B cell (primary cell): ENCODE measurements around the gene CCDC91. TPM values are rescaled to one million over a fixed set of nuclear protein-coding genes. Genes with fewer than 3 reads are reported as not detected.
"Not testable (repeated sequence)": the region's sequence is repeated elsewhere in the genome, so short reads cannot be mapped to it uniquely, and the experiment has no call there.

ENCODE experiments used
- ATAC-seq: fragments of 200-7000 bp; cut with Tn5 transposase; one replicate; pipeline ENCODE4 v1.10.0; 2021; ENCODE audit warnings: low read depth, mild to moderate bottlenecking, moderate number of reproducible peaks, moderate library complexity
- CTCF ChIA-PET: fragments of 350-600 bp; sonication (Branson Sonifier 250); formaldehyde crosslinking; loops from one replicate; lab custom pipeline; 2021; ENCODE audit warnings: antibody characterized with exemption, inconsistent platforms; lab: Charles Lee
- POLR2A ChIA-PET: fragments of 350-600 bp; sonication (Branson Sonifier 250); formaldehyde crosslinking; loops from one replicate; lab custom pipeline; 2021; ENCODE audit warnings: antibody characterized with exemption; lab: Charles Lee
- DNase-seq: peaks from one replicate; pipeline ENCODE4 v3.0.0; 2013
- H2AFZ ChIP-seq: 2 replicates; pipeline ENCODE4 v1.6.1; 2012; ENCODE audit warnings: mild to moderate bottlenecking, low read depth, low read length; ENCODE audit not compliant: insufficient read depth, poor library complexity, severe bottlenecking
- H3K27ac ChIP-seq, 2 donors: 1 replicate in 1 of 2; 2 replicates in 1 of 2; pipeline ENCODE4 v1.5.1; 2012 to 2013; ENCODE audit warnings: low read length in 2 of 2, mild to moderate bottlenecking in 2 of 2, moderate library complexity in 1 of 2
- H3K27me3 ChIP-seq, 4 experiments: fragments of 200-600 bp in 1 of 4; sonication (generic) in 1 of 4; replicated peaks in 1 of 4; 1 replicate in 2 of 4; 2 replicates in 2 of 4; pipeline versions ENCODE4 v1.6.1 to v1.7.0; 2013 to 2016; ENCODE audit warnings: low read length in 3 of 4, mild to moderate bottlenecking in 2 of 4, mixed read lengths in 1 of 4, moderate library complexity in 1 of 4; ENCODE audit not compliant: insufficient read depth in 4 of 4, control insufficient read depth in 3 of 4; ENCODE audit errors: control extremely low read depth in 1 of 4
- H3K36me3 ChIP-seq, 2 experiments: replicated peaks in 1 of 2; 1 replicate in 1 of 2; 2 replicates in 1 of 2; pipeline versions ENCODE4 v1.6.1 to v1.7.1; 2013; ENCODE audit warnings: low read length in 1 of 2; ENCODE audit not compliant: insufficient read depth in 2 of 2, control insufficient read depth in 1 of 2; ENCODE audit errors: control extremely low read depth in 1 of 2, extremely low read depth in 1 of 2
- H3K4me1 ChIP-seq, 2 donors: fragments of 200-600 bp in 1 of 2; sonication (generic) in 1 of 2; 1 replicate in 1 of 2; 2 replicates in 1 of 2; pipeline versions ENCODE4 v1.5.1 to v1.6.1; 2013 to 2017; ENCODE audit warnings: low read length in 2 of 2; ENCODE audit not compliant: control insufficient read depth in 2 of 2, insufficient read depth in 2 of 2
- H3K4me2 ChIP-seq: replicated peaks from 2 replicates; pipeline ENCODE3; 2012; ENCODE audit warnings: mild to moderate bottlenecking, low read depth, low read length; ENCODE audit not compliant: poor library complexity, severe bottlenecking
- H3K4me3 ChIP-seq, 5 experiments: fragments of 200-600 bp in 1 of 5; sonication (generic) in 1 of 5; 1 replicate in 3 of 5; 2 replicates in 2 of 5; pipeline versions ENCODE4 v1.5.1 to v1.7.0; 2011 to 2016; ENCODE audit warnings: low read length in 4 of 5, mild to moderate bottlenecking in 4 of 5, low read depth in 2 of 5, control low read depth in 1 of 5, moderate library complexity in 1 of 5; ENCODE audit not compliant: insufficient read depth in 1 of 5; ENCODE audit errors: control extremely low read depth in 1 of 5, extremely low read depth in 1 of 5
- H3K79me2 ChIP-seq: fragments of 200-600 bp; sonication (generic); one replicate; pipeline ENCODE4 v1.6.0; 2016; ENCODE audit warnings: low read length; ENCODE audit not compliant: control insufficient read depth, insufficient read depth
- H3K9ac ChIP-seq: fragments of 200-600 bp; sonication (generic); 2 replicates; pipeline ENCODE4 v1.6.1; 2017; ENCODE audit warnings: mild to moderate bottlenecking, low read length, moderate library complexity
- H3K9me3 ChIP-seq, 3 donors: one replicate each; pipeline versions ENCODE4 v1.6.1 to v1.7.1; 2013; ENCODE audit warnings: low read length in 2 of 3; ENCODE audit not compliant: control insufficient read depth in 2 of 3, insufficient read depth in 1 of 3; ENCODE audit errors: control extremely low read depth in 1 of 3
- H4K20me1 ChIP-seq: 2 replicates; pipeline ENCODE4 v1.6.0; 2012; ENCODE audit warnings: mild to moderate bottlenecking, low read length; ENCODE audit not compliant: insufficient read depth, control insufficient read depth, poor library complexity, severe bottlenecking
- H3K27ac Mint-ChIP-seq: one replicate; pipeline ENCODE4 v1.8.0; 2021; ENCODE audit warnings: mixed read lengths
- H3K27me3 Mint-ChIP-seq: one replicate; pipeline ENCODE4 v1.8.0; 2021; ENCODE audit warnings: mixed read lengths
- H3K4me1 Mint-ChIP-seq: one replicate; pipeline ENCODE4 v1.8.0; 2021; ENCODE audit warnings: mixed read lengths
- H3K4me3 Mint-ChIP-seq: one replicate; pipeline ENCODE4 v1.8.0; 2021; ENCODE audit warnings: mixed read lengths
- H3K9me3 Mint-ChIP-seq: one replicate; pipeline ENCODE4 v1.8.0; 2022; ENCODE audit warnings: mixed read lengths; ENCODE audit not compliant: insufficient read depth
- EZH2 ChIP-seq: IDR thresholded peaks from 2 replicates; pipeline ENCODE4 v1.6.1; 2012; ENCODE audit warnings: borderline replicate concordance, low read depth, mild to moderate bottlenecking, moderate library complexity, low read length; ENCODE audit not compliant: insufficient read depth, poor library complexity, severe bottlenecking
- WGBS: methylation state at CpG from one replicate; pipeline ENCODE4 v1.1.5; 2013; ENCODE audit warnings: missing lambda C conversion rate; ENCODE audit not compliant: insufficient coverage; 5-methylcytosine and 5-hydroxymethylcytosine counted together
- intact Hi-C: fragments of 100-400 bp; cut with micrococcal nuclease; formaldehyde crosslinking; loops from one replicate; pipeline ENCODE4 v1.10.0; 2022
- polyA plus RNA-seq: library from polyadenylated mRNA; depleted of rRNA; stranded (reverse); fragments of >200 nt; gene quantifications from 2 replicates; pipeline ENCODE4 v1.2.3, GENCODE V29; 2012
- total RNA-seq, 2 donors: library from RNA; stranded (reverse); fragments of 120-200 nt in 1 of 2; gene quantifications; 1 replicate in 1 of 2; 2 replicates in 1 of 2; pipeline versions ENCODE4 v1.2.3 to v1.2.4, GENCODE V29; 2013 to 2022
- TF ChIP-seq, protein P1 (sequence below): fragments of 200-600 bp; IDR thresholded peaks from one replicate; pipeline ENCODE4 v1.8.0; 2022; ENCODE audit warnings: antibody characterized with exemption, mild to moderate bottlenecking

CCDC91 gene
- total and polyA plus RNA-seq, 2 donors (not counting 1 experiment from before 2014, with no cell fraction given), result 10.9 to 64.8 TPM

DNA sequence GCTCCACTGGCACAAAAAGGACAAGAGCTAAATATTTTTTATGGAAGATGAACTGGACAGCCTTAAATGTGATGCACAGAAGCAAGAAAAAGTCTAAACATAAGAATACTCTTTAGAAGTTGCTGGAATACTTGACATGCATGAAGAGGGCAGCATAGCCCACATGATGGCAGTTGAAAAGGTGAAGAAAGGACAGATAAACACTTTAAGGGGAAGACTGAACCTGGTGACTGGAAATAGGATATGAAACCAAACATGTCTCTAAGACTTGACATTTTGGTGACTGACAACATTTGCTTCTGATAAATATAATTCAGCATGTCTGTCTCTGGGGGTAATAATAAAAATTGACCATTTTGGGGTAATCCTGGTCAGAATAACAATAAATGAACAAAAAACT lies 273.1 kb downstream of the CCDC91 start:
- Histone ChIP-seq H3K4me1 (peaks cover 0 to 4% of the 10 kb centered on the region in 2 donors), H3K9ac (no peak overlapping the region), H3K4me2 (no peak overlapping the region), H3K4me3 (no peak overlapping the region), H3K9me3 (peaks cover 0 to 3% (median 0%) of the 10 kb centered on the region in 3 donors), H3K27ac (no peak overlapping the region), H3K79me2 (no peaks in the 10 kb centered on the region), H3K27me3 (no peaks in the 10 kb centered on the region), H2AFZ (no peak overlapping the region), H4K20me1 (no peaks in the 10 kb centered on the region), H3K36me3 (peaks cover 2 to 25% of the 10 kb centered on the region in 2 experiments)
- ChIA-PET CTCF (no interaction called here), POLR2A (no interaction called here)
- ATAC-seq, result no peak
- Mint-ChIP-seq H3K4me3 (no peak overlapping the region), H3K4me1 (peaks cover 13% of the 10 kb centered on the region), H3K9me3 (no peaks in the 10 kb centered on the region), H3K27ac (no peak overlapping the region), H3K27me3 (no peaks in the 10 kb centered on the region)
- intact Hi-C loops, result no loop called here
- no peak for TF ChIP-seq EZH2
- TF ChIP-seq, protein P1, sequence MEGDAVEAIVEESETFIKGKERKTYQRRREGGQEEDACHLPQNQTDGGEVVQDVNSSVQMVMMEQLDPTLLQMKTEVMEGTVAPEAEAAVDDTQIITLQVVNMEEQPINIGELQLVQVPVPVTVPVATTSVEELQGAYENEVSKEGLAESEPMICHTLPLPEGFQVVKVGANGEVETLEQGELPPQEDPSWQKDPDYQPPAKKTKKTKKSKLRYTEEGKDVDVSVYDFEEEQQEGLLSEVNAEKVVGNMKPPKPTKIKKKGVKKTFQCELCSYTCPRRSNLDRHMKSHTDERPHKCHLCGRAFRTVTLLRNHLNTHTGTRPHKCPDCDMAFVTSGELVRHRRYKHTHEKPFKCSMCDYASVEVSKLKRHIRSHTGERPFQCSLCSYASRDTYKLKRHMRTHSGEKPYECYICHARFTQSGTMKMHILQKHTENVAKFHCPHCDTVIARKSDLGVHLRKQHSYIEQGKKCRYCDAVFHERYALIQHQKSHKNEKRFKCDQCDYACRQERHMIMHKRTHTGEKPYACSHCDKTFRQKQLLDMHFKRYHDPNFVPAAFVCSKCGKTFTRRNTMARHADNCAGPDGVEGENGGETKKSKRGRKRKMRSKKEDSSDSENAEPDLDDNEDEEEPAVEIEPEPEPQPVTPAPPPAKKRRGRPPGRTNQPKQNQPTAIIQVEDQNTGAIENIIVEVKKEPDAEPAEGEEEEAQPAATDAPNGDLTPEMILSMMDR, result no peak
- no peak for DNase-seq

DNA sequence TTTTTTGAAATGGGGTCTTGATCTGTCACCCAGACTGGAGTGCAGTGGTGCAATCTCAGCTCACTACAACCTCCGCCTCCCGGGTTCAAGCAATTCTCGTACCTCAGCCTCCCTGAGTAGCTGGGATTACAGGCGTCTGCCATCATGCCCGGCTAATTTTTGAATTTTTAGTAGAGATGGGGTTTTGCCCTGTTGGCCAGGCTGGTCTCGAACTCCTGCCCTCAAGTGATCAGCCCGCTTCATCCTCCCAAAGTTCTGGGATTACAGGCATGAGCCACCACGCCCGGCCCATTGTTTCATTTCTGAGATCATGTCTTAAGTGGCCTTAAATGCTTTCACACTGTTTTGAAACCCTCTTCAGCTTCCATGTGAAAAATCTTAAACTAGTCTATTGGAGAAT lies 281.5 kb downstream of the CCDC91 start:
- H3K4me2 ChIP-seq, H3K4me3 Mint-ChIP-seq, H3K9me3 ChIP-seq, H4K20me1 ChIP-seq, intact Hi-C loops, H3K79me2 ChIP-seq, H3K4me3 ChIP-seq, H3K9me3 Mint-ChIP-seq, H3K4me1 ChIP-seq, H3K27me3 ChIP-seq, H3K27ac Mint-ChIP-seq, H2AFZ ChIP-seq, H3K9ac ChIP-seq, H3K4me1 Mint-ChIP-seq, H3K27ac ChIP-seq, CTCF ChIA-PET, ATAC-seq, DNase-seq, POLR2A ChIA-PET, H3K27me3 Mint-ChIP-seq, H3K36me3 ChIP-seq: not testable (repeated sequence)
- 100% methylated on average over 6 of the region's 9 CpGs for WGBS

DNA sequence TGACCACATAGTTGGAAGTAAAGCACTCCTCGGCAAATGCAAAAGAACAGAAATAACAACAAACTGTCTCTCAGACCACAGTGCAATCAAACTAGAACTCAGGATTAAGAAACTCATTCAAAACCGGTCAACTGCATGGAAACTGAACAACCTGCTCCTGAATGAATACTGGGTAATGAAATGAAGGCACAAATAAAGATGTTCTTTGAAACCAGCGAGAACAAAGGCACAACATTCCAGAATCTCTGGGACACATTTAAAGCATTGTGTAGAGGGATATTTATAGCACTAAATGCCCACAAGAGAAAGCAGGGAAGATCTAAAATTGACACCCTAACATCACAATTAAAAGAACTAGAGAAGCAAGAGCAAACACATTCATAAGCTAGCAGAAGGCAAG lies 285.9 kb downstream of the CCDC91 start:
- H3K4me1 ChIP-seq, CTCF ChIA-PET, H3K27me3 Mint-ChIP-seq, H3K36me3 ChIP-seq, H3K9me3 Mint-ChIP-seq, H3K27ac Mint-ChIP-seq, DNase-seq, H3K4me2 ChIP-seq, H3K79me2 ChIP-seq, H3K9me3 ChIP-seq, ATAC-seq, H3K4me1 Mint-ChIP-seq, H2AFZ ChIP-seq, H3K4me3 ChIP-seq, intact Hi-C loops, H3K9ac ChIP-seq, H3K4me3 Mint-ChIP-seq, H4K20me1 ChIP-seq, H3K27me3 ChIP-seq, POLR2A ChIA-PET, H3K27ac ChIP-seq: not testable (repeated sequence)
- 100% methylated on average over 1 of the region's 3 CpGs for WGBS
